Measurements from ENCODE around the gene AVEN. TPM values are rescaled to one million over a fixed set of nuclear protein-coding genes. Genes with fewer than 3 reads are reported as not detected.
A peak's percentile ranks its signal among the peaks of the same experiment; 100 is the strongest.

The AVEN gene
- total and polyA plus RNA-seq, 9 of the 15 experiments (the other 6 are each of a cell fraction or from before 2014, with no cell fraction given): 1.5 to 6.4 (median 4.7) TPM

GRCh38 chr15:33955945-33956344, 83.1 kb downstream of the AVEN start (continued):
- TF ChIP-seq NR0B1 (IDR thresholded peaks at IDR 0.05; ENCODE audit: partially characterized antibody): no peak
- TF ChIP-seq NFYB (IDR thresholded peaks at IDR 0.05; ENCODE audit: extremely low read depth, insufficient read length): no peak
- no peak for TF ChIP-seq BRCA1 (IDR thresholded peaks at IDR 0.05)
- no peak for TF ChIP-seq BRCA1 (CRISPR knock-in tag; IDR thresholded peaks at IDR 0.05)
- no peak for TF ChIP-seq CREB1 (IDR thresholded peaks at IDR 0.05)
- TF ChIP-seq CREB1 (CRISPR knock-in tag; IDR thresholded peaks at IDR 0.05): no peak
- no peak for TF ChIP-seq ZNF165 (CRISPR knock-in tag; IDR thresholded peaks at IDR 0.05; ENCODE audit: borderline replicate concordance)
- 0 out of 2 replicates have a peak, but pooled peaks have one; percentile 23 for TF ChIP-seq JUND (IDR thresholded peaks at IDR 0.05; ENCODE audit: borderline replicate concordance, low read depth, low read length)
- no peak; the same call in 2 of the 3 replicates for TF ChIP-seq JUND (tag; IDR thresholded peaks at IDR 0.05; ENCODE audit: borderline replicate concordance, low read depth, low read length)
- no peak for TF ChIP-seq SRSF3 (IDR thresholded peaks at IDR 0.05; ENCODE audit: insufficient read depth, low read length)
- TF ChIP-seq ARID1B (IDR thresholded peaks at IDR 0.05): peak; percentile 66
- TF ChIP-seq FOS (IDR thresholded peaks at IDR 0.05; ENCODE audit: extremely low read depth, insufficient read length): no peak
- TF ChIP-seq TAL1 (IDR thresholded peaks at IDR 0.05): peak; percentile 42; the same call in 1 of the 2 replicates
- TF ChIP-seq ZC3H4 (CRISPR knock-in tag; IDR thresholded peaks at IDR 0.05; ENCODE audit: borderline replicate concordance): no peak
- no peak for TF ChIP-seq CTBP1 (IDR thresholded peaks at IDR 0.05; ENCODE audit: borderline replicate concordance)
- TF ChIP-seq U2AF2 (optimal IDR thresholded peaks at IDR 0.05; ENCODE audit: low read depth, low read length): no peak
- TF ChIP-seq EWSR1 (IDR thresholded peaks at IDR 0.05; ENCODE audit: borderline replicate concordance, low read depth, partially characterized antibody): no peak
- TF ChIP-seq NFRKB (IDR thresholded peaks at IDR 0.05; ENCODE audit: low read depth): no peak
- TF ChIP-seq ZNF444 (CRISPR knock-in tag; IDR thresholded peaks at IDR 0.05): no peak
- TF ChIP-seq ZBTB26 (CRISPR knock-in tag; IDR thresholded peaks at IDR 0.05): no peak
